ENCODE measurements around the gene MTRR.

Gene MTRR

GRCh38 chr5:7886849-7887475, 18.0 kb downstream of the MTRR start:
- TF ChIP-seq EZH2 (IDR thresholded peaks at IDR 0.05; ENCODE audit: borderline replicate concordance, low read length) (no peak), CTCF (IDR thresholded peaks at IDR 0.05; ENCODE audit: low read length) (peak; percentile 60; the same call in 1 of the 2 replicates)
- H4K20me1 ChIP-seq (ENCODE audit: insufficient read depth, low read length): no peaks in the 10 kb centered on the region
- no peak overlapping the region for H2AFZ ChIP-seq (ENCODE audit: low read length)
- no peak overlapping the region for H3K4me2 ChIP-seq (ENCODE audit: low read length)
- H3K27me3 ChIP-seq (ENCODE audit: insufficient read depth, low read length): no peaks in the 10 kb centered on the region
- no peak overlapping the region for H3K27ac ChIP-seq (ENCODE audit: low read depth, low read length, poor library complexity, severe bottlenecking)
- no peak overlapping the region for H3K4me3 ChIP-seq (ENCODE audit: low read depth, low read length, poor library complexity, severe bottlenecking)
- no peaks in the 10 kb centered on the region for H3K4me1 ChIP-seq (ENCODE audit: insufficient read depth, low read length, severe bottlenecking)
- H3K79me2 ChIP-seq (ENCODE audit: insufficient read depth, low read length): no peaks in the 10 kb centered on the region
- no peak overlapping the region for H3K9ac ChIP-seq (ENCODE audit: low read length)
- peaks cover 88% of the 10 kb centered on the region for H3K36me3 ChIP-seq (ENCODE audit: insufficient read depth, low read length)
- H3K9me2 ChIP-seq (ENCODE audit: low read depth, low read length): no peaks in the 10 kb centered on the region
- H3F3A ChIP-seq (ENCODE audit: insufficient read depth, low read length): no peaks in the 10 kb centered on the region
- no peaks in the 10 kb centered on the region for H3K9me3 ChIP-seq (ENCODE audit: low read length)

- no peak overlapping the region for H3K4me2 ChIP-seq (ENCODE audit: low read length)
- H3K27me3 ChIP-seq (ENCODE audit: insufficient read depth, low read length): no peaks in the 10 kb centered on the region
- no peaks in the 10 kb centered on the region for H3K9me2 ChIP-seq (ENCODE audit: low read depth, low read length)
- peaks cover 88% of the 10 kb centered on the region for H3K36me3 ChIP-seq (ENCODE audit: insufficient read depth, low read length)
- no peak overlapping the region for H3K27ac ChIP-seq (ENCODE audit: low read depth, low read length, poor library complexity, severe bottlenecking)
- no peak overlapping the region for H3K4me3 ChIP-seq (ENCODE audit: low read depth, low read length, poor library complexity, severe bottlenecking)
- H3F3A ChIP-seq (ENCODE audit: insufficient read depth, low read length): no peaks in the 10 kb centered on the region
- no peak overlapping the region for H3K9ac ChIP-seq (ENCODE audit: low read length)
- no peaks in the 10 kb centered on the region for H3K9me3 ChIP-seq (ENCODE audit: low read length)
- TF ChIP-seq EZH2 (IDR thresholded peaks at IDR 0.05; ENCODE audit: borderline replicate concordance, low read length): no peak
- TF ChIP-seq CTCF (IDR thresholded peaks at IDR 0.05; ENCODE audit: low read length): no peak
- no peaks in the 10 kb centered on the region for H3K79me2 ChIP-seq (ENCODE audit: insufficient read depth, low read length)
- no peaks in the 10 kb centered on the region for H4K20me1 ChIP-seq (ENCODE audit: insufficient read depth, low read length)
- H3K4me1 ChIP-seq (ENCODE audit: insufficient read depth, low read length, severe bottlenecking): no peaks in the 10 kb centered on the region
- H2AFZ ChIP-seq (ENCODE audit: low read length): no peak overlapping the region
These were observed 20.0 kb downstream of the MTRR start for GRCh38 chr5:7888901-7889300.

GRCh38 chr5:7894439-7894838, 25.5 kb downstream of the MTRR start:
- Histone ChIP-seq H3K4me1 (ENCODE audit: insufficient read depth, low read length, severe bottlenecking) (no peaks in the 10 kb centered on the region), H3K9me2 (ENCODE audit: low read depth, low read length) (no peaks in the 10 kb centered on the region), H3F3A (ENCODE audit: insufficient read depth, low read length) (no peaks in the 10 kb centered on the region), H3K9me3 (ENCODE audit: low read length) (no peaks in the 10 kb centered on the region), H2AFZ (ENCODE audit: low read length) (no peak overlapping the region), H3K36me3 (ENCODE audit: insufficient read depth, low read length) (peaks cover 96% of the 10 kb centered on the region), H3K4me2 (ENCODE audit: low read length) (no peak overlapping the region), H3K27ac (ENCODE audit: low read depth, low read length, poor library complexity, severe bottlenecking) (no peak overlapping the region), H3K27me3 (ENCODE audit: insufficient read depth, low read length) (no peaks in the 10 kb centered on the region), H4K20me1 (ENCODE audit: insufficient read depth, low read length) (no peaks in the 10 kb centered on the region), H3K9ac (ENCODE audit: low read length) (no peak overlapping the region), H3K79me2 (ENCODE audit: insufficient read depth, low read length) (no peaks in the 10 kb centered on the region), H3K4me3 (ENCODE audit: low read depth, low read length, poor library complexity, severe bottlenecking) (no peak overlapping the region)
- TF ChIP-seq EZH2 (IDR thresholded peaks at IDR 0.05; ENCODE audit: borderline replicate concordance, low read length) (no peak), CTCF (IDR thresholded peaks at IDR 0.05; ENCODE audit: low read length) (no peak)
